Urinary bladder (tissue), 4 donors: Measurements from ENCODE around the gene ADAP1. TPM values are rescaled to one million over a fixed set of nuclear protein-coding genes. Genes with fewer than 3 reads are reported as not detected.

Source experiments
- DNase-seq: peaks from one replicate; pipeline ENCODE4 v3.0.0-alpha.2; 2015; ENCODE audit errors: extremely low spot score
- H3K27ac ChIP-seq: one replicate; pipeline ENCODE4 v1.5.1; 2013; ENCODE audit warnings: low read depth, mild to moderate bottlenecking, moderate library complexity
- H3K36me3 ChIP-seq: one replicate; pipeline ENCODE4 v1.6.1; 2013; ENCODE audit warnings: mild to moderate bottlenecking, moderate library complexity; ENCODE audit not compliant: insufficient read depth
- H3K4me1 ChIP-seq: one replicate; pipeline ENCODE4 v1.6.1; 2013; ENCODE audit warnings: mild to moderate bottlenecking, moderate library complexity; ENCODE audit not compliant: insufficient read depth
- H3K4me3 ChIP-seq: one replicate; pipeline ENCODE4 v1.5.1; 2013; ENCODE audit warnings: low read depth, low read length
- WGBS: extraction: QIAGEN DNeasy Blood & Tissue Kit; methylation state at CpG from one replicate; pipeline ENCODE4 v1.1.7; 2013; 5-methylcytosine and 5-hydroxymethylcytosine counted together
- polyA plus RNA-seq: library from polyadenylated mRNA; stranded (reverse); fragments of 200-250 nt; gene quantifications from one replicate; pipeline ENCODE4 v1.2.3, GENCODE V29; 2013
- total RNA-seq: library from RNA; depleted of rRNA; stranded (reverse); fragments of >200 nt; gene quantifications from one replicate; pipeline ENCODE4 v1.2.3, GENCODE V29; 2014
- donor health status: healthy with polysubstance abuse.
- donor health status: healthy.

The ADAP1 gene
- total and polyA plus RNA-seq, 2 donors = 11.7 to 13.7 TPM

GRCh38 chr7:867406-868188 lies 86.9 kb downstream of the ADAP1 start:
- H3K36me3 ChIP-seq = peaks cover 5% of the 10 kb centered on the region
- no peak for DNase-seq

GRCh38 chr7:867001-867405 lies 87.5 kb downstream of the ADAP1 start:
- Histone ChIP-seq H3K36me3 (peaks cover 5% of the 10 kb centered on the region), H3K4me3 (no peak overlapping the region), H3K27ac (peak overlapping the region; percentile 58), H3K4me1 (no peaks in the 10 kb centered on the region)
- 54% methylated on average over 18 of the region's 18 CpGs for WGBS
- DNase-seq = no peak

More at GRCh38 chr7:867406-868188, 86.9 kb downstream of the ADAP1 start:
- Histone ChIP-seq H3K4me1 (no peaks in the 10 kb centered on the region), H3K4me3 (no peak overlapping the region), H3K27ac (peak overlapping the region; percentile 58)
- WGBS = 59% methylated on average over 22 of the region's 22 CpGs

DNA sequence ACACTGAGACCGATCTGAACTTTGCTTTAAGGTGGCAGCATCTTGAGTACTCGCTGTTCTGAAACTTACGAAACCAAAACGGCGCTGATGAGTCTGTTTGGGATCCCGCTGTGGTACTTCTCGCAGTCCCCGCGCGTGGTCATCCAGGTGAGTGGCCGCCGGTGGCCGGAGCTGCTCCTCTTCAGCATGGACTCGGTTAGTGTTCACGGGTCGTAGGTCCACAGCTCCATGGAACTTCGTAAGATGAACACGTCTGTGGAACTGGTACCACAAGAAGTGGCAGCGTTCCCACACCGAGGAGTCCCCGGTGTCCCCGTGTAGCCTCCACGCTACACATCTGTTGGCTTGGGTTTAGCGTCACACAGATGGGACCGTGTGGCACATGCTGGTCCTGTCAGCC lies 88.6 kb downstream of the ADAP1 start:
- no peak for DNase-seq
- no peaks in the 10 kb centered on the region for H3K4me1 ChIP-seq
- H3K36me3 ChIP-seq = peaks cover 8% of the 10 kb centered on the region
- 97% methylated on average over 25 of the region's 25 CpGs for WGBS
- H3K4me3 ChIP-seq = no peak overlapping the region
- H3K27ac ChIP-seq = no peak overlapping the region

- no peaks in the 10 kb centered on the region for H3K4me1 ChIP-seq
- H3K27ac ChIP-seq = no peak overlapping the region
- no peak overlapping the region for H3K4me3 ChIP-seq
- H3K36me3 ChIP-seq = peaks cover 15% of the 10 kb centered on the region
- DNase-seq = no peak
- WGBS = 97% methylated on average over 16 of the region's 16 CpGs
Measured at GRCh38 chr7:863106-863505, 91.4 kb downstream of the ADAP1 start.

GRCh38 chr7:862157-862556 lies 92.3 kb downstream of the ADAP1 start:
- no peak overlapping the region for H3K4me3 ChIP-seq
- H3K27ac ChIP-seq = no peak overlapping the region
- no peaks in the 10 kb centered on the region for H3K4me1 ChIP-seq
- DNase-seq = no peak
- 85% methylated on average over 6 of the region's 6 CpGs for WGBS
- H3K36me3 ChIP-seq = peaks cover 13% of the 10 kb centered on the region

- H3K36me3 ChIP-seq = peaks cover 16% of the 10 kb centered on the region
- 90% methylated on average over 9 of the region's 9 CpGs for WGBS
- DNase-seq = no peak
- H3K4me3 ChIP-seq = no peak overlapping the region
- no peak overlapping the region for H3K27ac ChIP-seq
- H3K4me1 ChIP-seq = no peaks in the 10 kb centered on the region
Measured at GRCh38 chr7:861222-861621, 93.3 kb downstream of the ADAP1 start.

DNA sequence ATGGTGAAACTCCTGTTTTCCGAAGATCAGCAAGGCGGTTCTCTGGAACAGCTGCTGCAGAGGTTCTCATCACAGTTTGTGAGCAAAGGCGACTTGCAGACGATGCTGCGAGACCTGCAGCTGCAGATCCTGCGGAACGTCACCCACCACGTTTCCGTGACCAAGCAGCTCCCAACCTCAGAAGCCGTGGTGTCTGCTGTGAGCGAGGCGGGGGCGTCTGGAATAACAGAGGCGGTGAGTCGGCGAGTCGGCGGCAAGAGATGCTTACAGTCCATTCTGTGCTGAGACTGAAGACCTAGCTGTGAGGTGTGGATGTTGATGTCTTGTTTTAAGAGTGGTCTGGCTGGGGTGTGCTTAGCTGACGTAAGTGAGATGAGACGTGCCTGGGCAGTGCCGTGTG lies 94.3 kb downstream of the ADAP1 start:
- no peak overlapping the region for H3K4me3 ChIP-seq
- H3K36me3 ChIP-seq = peaks cover 16% of the 10 kb centered on the region
- WGBS = 95% methylated on average over 21 of the region's 21 CpGs
- DNase-seq = no peak
- no peak overlapping the region for H3K27ac ChIP-seq
- H3K4me1 ChIP-seq = no peaks in the 10 kb centered on the region

DNA sequence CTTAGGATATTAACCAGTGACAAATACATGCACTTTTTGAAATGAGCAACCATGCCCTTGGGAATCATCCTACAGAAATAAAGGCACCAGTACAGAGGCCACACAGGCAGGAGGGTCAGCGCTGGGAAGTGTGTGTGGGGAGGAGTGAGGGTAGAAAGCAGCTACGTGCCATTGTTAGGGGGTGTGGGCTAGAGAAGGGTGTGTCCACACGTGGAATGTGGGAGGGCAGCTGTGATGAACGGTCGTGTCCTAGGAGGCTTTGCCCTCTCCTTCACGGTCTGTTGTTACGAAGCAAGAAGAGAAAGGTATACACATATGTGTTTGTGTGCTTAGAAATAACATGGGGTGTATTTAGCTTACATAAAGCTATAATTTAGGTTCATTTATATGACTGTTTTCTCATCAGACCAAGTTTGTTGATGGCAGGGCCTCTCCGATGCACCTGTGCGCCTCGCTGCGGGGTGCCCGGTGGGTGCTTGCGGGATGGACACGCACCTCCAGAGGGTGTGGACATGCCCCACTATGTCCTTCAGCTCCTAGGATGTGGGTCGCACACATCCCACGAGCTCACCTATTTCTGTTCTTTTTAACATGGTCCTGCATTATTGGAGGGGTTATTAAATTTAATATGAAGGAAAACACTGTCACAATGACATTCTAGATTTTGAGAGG lies 95.0 kb downstream of the ADAP1 start:
- H3K36me3 ChIP-seq = peaks cover 16% of the 10 kb centered on the region
- no peak overlapping the region for H3K27ac ChIP-seq
- no peaks in the 10 kb centered on the region for H3K4me1 ChIP-seq
- 80% methylated on average over 16 of the region's 16 CpGs for WGBS
- DNase-seq = no peak
- H3K4me3 ChIP-seq = no peak overlapping the region

- WGBS = 77% methylated on average over 9 of the region's 9 CpGs
- no peaks in the 10 kb centered on the region for H3K4me1 ChIP-seq
- H3K4me3 ChIP-seq = no peak overlapping the region
- no peak overlapping the region for H3K27ac ChIP-seq
- H3K36me3 ChIP-seq = peaks cover 20% of the 10 kb centered on the region
- DNase-seq = no peak
Measured at GRCh38 chr7:857661-858060, 96.8 kb downstream of the ADAP1 start.

DNA sequence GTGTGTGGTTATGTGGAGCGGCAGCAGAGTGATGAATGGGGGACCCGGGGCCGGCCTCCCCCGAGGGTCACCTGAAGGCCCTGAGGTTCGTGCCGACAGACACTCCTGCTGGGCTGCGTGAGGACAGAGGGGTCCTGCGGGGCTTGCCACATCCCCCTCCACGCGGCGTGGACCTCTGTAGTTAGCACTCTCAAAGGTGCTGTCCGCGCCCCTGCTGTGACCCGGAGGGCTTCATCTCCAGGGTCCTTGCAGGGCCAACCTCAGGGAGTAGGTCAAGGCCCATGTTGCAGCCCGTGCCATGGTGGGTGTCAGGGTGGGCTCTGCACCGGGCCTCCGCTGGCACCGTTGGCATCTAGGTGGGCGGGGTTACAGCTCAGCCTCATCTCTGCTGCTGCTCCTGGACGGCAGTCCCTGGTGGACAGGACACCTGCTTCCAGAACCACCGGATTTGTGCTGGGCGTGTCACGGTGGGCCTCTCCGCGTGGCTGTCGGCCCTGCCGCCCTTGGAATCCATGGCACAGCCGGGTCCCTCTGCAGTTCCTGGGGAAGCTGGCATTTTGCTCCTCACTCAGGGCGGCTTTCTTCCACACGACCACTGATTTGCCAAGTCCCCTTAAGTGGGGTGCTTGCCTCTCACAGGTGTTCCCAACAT lies 97.9 kb downstream of the ADAP1 start:
- no peak overlapping the region for H3K4me3 ChIP-seq
- peaks cover 20% of the 10 kb centered on the region for H3K36me3 ChIP-seq
- DNase-seq = no peak
- H3K4me1 ChIP-seq = no peaks in the 10 kb centered on the region
- 94% methylated on average over 30 of the region's 30 CpGs for WGBS
- H3K27ac ChIP-seq = no peak overlapping the region

DNA sequence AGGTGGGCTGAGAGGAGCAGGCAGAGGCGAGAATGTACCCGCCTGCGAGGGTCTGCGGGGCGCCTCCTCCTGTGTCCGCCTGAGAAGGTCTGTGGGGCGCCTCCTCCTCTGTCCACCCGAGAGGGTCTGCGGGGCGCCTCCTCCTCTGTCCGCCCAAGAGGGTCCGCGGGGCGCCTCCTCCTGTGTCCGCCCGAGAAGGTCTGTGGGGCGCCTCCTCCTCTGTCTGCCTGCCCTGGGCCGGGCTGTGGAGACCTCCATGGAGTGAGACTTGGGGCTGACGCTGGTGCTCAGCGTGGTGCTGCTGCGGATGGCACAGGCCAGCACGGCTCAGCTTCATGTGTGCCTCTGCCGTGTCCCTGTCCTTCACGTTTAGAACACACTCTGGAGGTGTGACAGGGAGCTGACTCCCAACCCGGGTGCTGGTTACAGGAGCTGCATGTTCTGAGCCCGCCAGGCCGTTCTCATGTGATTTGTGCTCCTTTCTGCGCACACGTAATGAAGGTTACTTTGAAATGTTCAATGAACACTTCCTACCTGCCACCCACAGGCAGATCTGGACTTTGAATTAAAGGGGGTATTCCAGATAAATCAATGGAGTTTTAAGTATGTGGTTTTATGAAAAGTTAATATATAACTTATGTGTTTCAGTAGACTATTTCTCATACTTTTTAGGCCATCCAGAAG lies 98.7 kb downstream of the ADAP1 start:
- no peak for DNase-seq

DNA sequence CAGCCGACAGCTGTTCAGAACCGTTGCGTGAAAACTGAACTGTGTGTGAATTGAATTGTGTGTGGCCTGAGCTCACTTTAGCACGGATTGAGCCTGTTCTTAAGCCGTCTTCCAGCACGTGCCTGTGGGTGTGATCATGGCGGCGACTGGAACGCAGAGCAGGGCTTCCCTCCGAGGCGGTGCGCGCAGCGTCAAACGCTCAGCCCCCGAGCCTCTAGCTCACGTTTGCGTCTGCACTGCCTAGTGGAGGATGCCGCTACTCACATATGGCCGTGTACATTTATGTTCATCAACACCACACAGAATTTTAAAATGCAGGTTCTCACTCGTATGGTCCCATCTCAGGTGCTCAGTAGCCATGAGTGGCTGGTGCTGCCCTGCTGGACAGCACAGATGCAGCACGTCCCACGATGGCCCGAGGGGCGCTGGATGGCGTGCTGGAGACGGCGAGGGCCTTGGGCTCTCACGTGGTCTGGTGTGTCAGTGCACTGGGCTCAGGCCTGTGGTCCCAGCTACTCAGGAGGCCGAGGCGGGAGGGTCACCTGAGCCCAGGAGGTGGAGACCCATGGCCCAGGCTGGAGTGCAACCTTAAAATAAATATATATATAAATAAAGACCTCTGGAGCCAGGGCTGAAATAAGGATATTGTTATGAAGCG lies 100.2 kb downstream of the ADAP1 start:
- H3K36me3 ChIP-seq = peaks cover 13% of the 10 kb centered on the region
- H3K4me1 ChIP-seq = no peaks in the 10 kb centered on the region
- no peak overlapping the region for H3K27ac ChIP-seq
- no peak for DNase-seq
- no peak overlapping the region for H3K4me3 ChIP-seq
- WGBS = 92% methylated on average over 32 of the region's 32 CpGs

More for the DNA sequence above, 98.7 kb downstream of the ADAP1 start:
- H3K27ac ChIP-seq = no peak overlapping the region
- 93% methylated on average over 29 of the region's 29 CpGs for WGBS
- no peak overlapping the region for H3K4me3 ChIP-seq
- H3K4me1 ChIP-seq = no peaks in the 10 kb centered on the region
- peaks cover 16% of the 10 kb centered on the region for H3K36me3 ChIP-seq
